Endothelial cell of umbilical vein (primary cell): Measurements from ENCODE around the gene SYNPO. TPM values are rescaled to one million over a fixed set of nuclear protein-coding genes. Genes with fewer than 3 reads are reported as not detected.

Source experiments
- BruUV-seq: library from RNA; stranded (reverse); fragments of 400-500 nt; replicated peaks from 2 replicates; lab custom pipeline; 2021; lab: Mats Ljungman, UMichigan
- CTCF ChIA-PET: fragments of 300-600, 350-600 bp; sonication (Branson Sonifier 250); formaldehyde crosslinking; loops from one replicate; lab custom pipeline; 2021; ENCODE audit warnings: antibody characterized with exemption, inconsistent platforms; lab: Charles Lee
- POLR2A ChIA-PET: fragments of 300-600, 350-600 bp; sonication (Branson Sonifier 250); formaldehyde crosslinking; loops from one replicate; lab custom pipeline; 2021; ENCODE audit warnings: antibody characterized with exemption, inconsistent platforms; lab: Charles Lee
- DNase-seq: peaks from one replicate; pipeline ENCODE4 v3.0.0-alpha.2; 2011; ENCODE audit warnings: low read depth, low spot score
- FAIRE-seq: peaks from 2 replicates; lab custom pipeline; 2011; peaks lifted over from hg19 to GRCh38; lab: Jason Lieb, UNC
- H2AFZ ChIP-seq: 2 replicates; pipeline ENCODE4 v1.6.0; 2012; ENCODE audit warnings: low read depth, low read length, control low read depth, inconsistent platforms
- H3K27ac ChIP-seq: 2 replicates; pipeline ENCODE4 v1.5.1; 2011; ENCODE audit warnings: low read depth, mild to moderate bottlenecking, control low read depth, low read length, moderate library complexity; ENCODE audit not compliant: insufficient read depth
- H3K27me3 ChIP-seq, 2 experiments: 2 replicates each; pipeline versions ENCODE4 v1.6.0 to v1.6.1; 2011; ENCODE audit warnings: low read length in 2 of 2, mixed read lengths in 1 of 2; ENCODE audit not compliant: control insufficient read depth in 2 of 2, insufficient read depth in 2 of 2
- H3K36me3 ChIP-seq, 2 experiments: 2 replicates in 1 of 2; 3 replicates in 1 of 2; pipeline ENCODE4 v1.5.1; 2011; ENCODE audit warnings: low read length in 2 of 2, mild to moderate bottlenecking in 1 of 2, moderate library complexity in 1 of 2; ENCODE audit not compliant: control insufficient read depth in 2 of 2, insufficient read depth in 2 of 2; ENCODE audit errors: extremely low read depth in 1 of 2
- H3K4me1 ChIP-seq: 3 replicates; pipeline ENCODE4 v1.5.1; 2011; ENCODE audit warnings: mild to moderate bottlenecking, low read length; ENCODE audit not compliant: control insufficient read depth, insufficient read depth; ENCODE audit errors: extremely low read depth
- H3K4me2 ChIP-seq: 2 replicates; pipeline ENCODE4 v1.6.1; 2011; ENCODE audit warnings: low read length, control low read depth, mixed read lengths; ENCODE audit not compliant: insufficient read depth
- H3K4me3 ChIP-seq, 3 experiments: fragments of 200-600 bp in 1 of 3; sonication (generic), shearing (Covaris generic) in 1 of 3; replicated peaks in 1 of 3; 2 replicates each; pipeline ENCODE4 v1.5.1; 2011 to 2016; ENCODE audit warnings: control low read depth in 3 of 3, low read length in 3 of 3, mild to moderate bottlenecking in 2 of 3, inconsistent platforms in 1 of 3, low read depth in 1 of 3, moderate library complexity in 1 of 3; ENCODE audit not compliant: insufficient read depth in 1 of 3
- H3K79me2 ChIP-seq: 2 replicates; pipeline ENCODE4 v1.6.0; 2012; ENCODE audit warnings: low read length, inconsistent platforms; ENCODE audit not compliant: control insufficient read depth, insufficient read depth
- H3K9ac ChIP-seq: replicated peaks from 2 replicates; pipeline ENCODE3; 2011; ENCODE audit warnings: low read length, control low read depth; ENCODE audit not compliant: insufficient read depth; ENCODE audit errors: extremely low read depth
- H3K9me1 ChIP-seq: replicated peaks from 3 replicates; pipeline ENCODE4 v1.6.0; 2011; ENCODE audit warnings: mild to moderate bottlenecking, low read length; ENCODE audit not compliant: control insufficient read depth, insufficient read depth; ENCODE audit errors: extremely low read depth
- H3K9me3 ChIP-seq: replicated peaks from 2 replicates; pipeline ENCODE4 v1.5.1; 2012; ENCODE audit warnings: low read length, inconsistent platforms; ENCODE audit not compliant: control insufficient read depth, insufficient read depth
- H4K20me1 ChIP-seq: replicated peaks from 2 replicates; pipeline ENCODE3; 2011; ENCODE audit warnings: mild to moderate bottlenecking, low read length; ENCODE audit not compliant: control insufficient read depth, insufficient read depth; ENCODE audit errors: extremely low read depth
- EZH2 ChIP-seq: IDR thresholded peaks from 2 replicates; pipeline ENCODE4 v1.6.1; 2012; ENCODE audit warnings: borderline replicate concordance, low read depth, mild to moderate bottlenecking, moderate library complexity, low read length, inconsistent platforms; ENCODE audit not compliant: severe bottlenecking
- GATA2 ChIP-seq: IDR thresholded peaks from 2 replicates; pipeline ENCODE4 v1.7.0; 2011; ENCODE audit warnings: low read depth, mild to moderate bottlenecking, moderate library complexity, mixed read lengths, low read length; ENCODE audit not compliant: insufficient read length, insufficient read depth
- JUN ChIP-seq: IDR thresholded peaks from 2 replicates; pipeline ENCODE4 v1.6.1; 2011; ENCODE audit warnings: borderline replicate concordance, low read depth; ENCODE audit not compliant: insufficient read length, insufficient read depth
- MYC ChIP-seq: IDR thresholded peaks from one replicate; pipeline ENCODE4 v1.6.1; 2011; ENCODE audit warnings: mild to moderate bottlenecking, low read depth, low read length
- POLR2A ChIP-seq: IDR thresholded peaks from 2 replicates; pipeline ENCODE4 v1.6.1; 2012; ENCODE audit warnings: low read depth, mild to moderate bottlenecking, control low read depth, low read length
- POLR2AphosphoS5 ChIP-seq: IDR thresholded peaks from 2 replicates; pipeline ENCODE4 v1.6.1; 2012; ENCODE audit warnings: low read depth, mild to moderate bottlenecking, control low read depth, low read length, moderate library complexity; ENCODE audit not compliant: insufficient read depth
- dilution Hi-C: fragments of 300-500 bp; cut with MboI; formaldehyde crosslinking; loops from one replicate; pipeline ENCODE4 v1.15.0; 2019; ENCODE audit warnings: low sequenced_read_pairs; ENCODE audit not compliant: extremely low pct_ligation_motif_present
- intact Hi-C: fragments of 100-400 bp; cut with micrococcal nuclease; formaldehyde crosslinking; loops from one replicate; pipeline ENCODE4 v1.10.0; 2022
- polyA plus RNA-seq, 4 experiments: library from polyadenylated mRNA; depleted of rRNA in 3 of 4; stranded (reverse) in 3 of 4; unstranded in 1 of 4; fragments of >200 nt; gene quantifications; 2 replicates each; pipeline versions ENCODE4 v1.2.1 to v1.2.3, GENCODE V29; 2011 to 2012; ENCODE audit warnings: missing spikeins in 1 of 4
- total RNA-seq: library from RNA; stranded (reverse); gene quantifications from 2 replicates; pipeline ENCODE4 v1.2.3, GENCODE V29; 2021
- TF ChIP-seq, protein P1 (sequence below), 2 donors: IDR thresholded peaks; 1 replicate in 1 of 2; 2 replicates in 1 of 2; pipeline ENCODE4 v1.5.1; 2011; ENCODE audit warnings: low read length in 2 of 2, mild to moderate bottlenecking in 2 of 2, moderate library complexity in 2 of 2, control low read depth in 1 of 2, inconsistent platforms in 1 of 2, low read depth in 1 of 2; ENCODE audit not compliant: insufficient read depth in 1 of 2; ENCODE audit errors: extremely low read depth in 1 of 2
- TF ChIP-seq, protein P2 (sequence below): IDR thresholded peaks from 2 replicates; pipeline ENCODE4 v1.6.1; 2011; ENCODE audit not compliant: insufficient read depth, insufficient read length

SYNPO gene
- total and polyA plus RNA-seq, 2 donors (not counting 3 experiments of a cell fraction or from before 2014, with no cell fraction given): 68.4 to 121 TPM

DNA sequence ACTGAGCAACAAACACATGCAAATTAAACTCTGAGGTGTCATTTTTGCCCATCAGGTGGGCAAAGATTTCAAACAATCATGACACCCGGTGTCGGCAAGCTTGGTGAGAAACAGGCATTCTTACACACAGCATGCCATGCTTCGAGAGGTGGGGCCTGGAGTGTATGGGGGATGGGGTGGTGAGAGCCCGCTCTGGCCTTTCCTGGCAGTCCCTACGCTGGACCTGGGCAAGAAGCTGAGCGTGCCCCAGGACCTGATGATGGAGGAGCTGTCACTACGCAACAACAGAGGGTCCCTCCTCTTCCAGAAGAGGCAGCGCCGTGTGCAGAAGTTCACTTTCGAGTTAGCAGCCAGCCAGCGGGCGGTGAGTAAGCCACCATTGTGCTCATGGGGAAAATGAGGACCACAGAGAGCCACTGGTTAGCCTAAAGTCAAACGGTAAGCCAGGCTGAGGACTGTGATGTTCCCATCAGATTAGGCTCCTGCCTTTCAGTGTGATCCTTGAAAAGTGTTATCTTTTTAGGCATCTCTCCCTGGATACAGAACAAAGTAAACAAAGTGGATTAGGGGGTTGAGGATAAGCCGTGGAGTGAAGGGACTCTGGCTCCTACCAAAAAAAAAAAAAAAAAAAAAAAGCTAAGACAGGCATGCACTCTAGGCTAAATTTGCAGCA, 30.0 kb downstream of the SYNPO start:
- CTCF ChIA-PET: no interaction called here

More for the DNA sequence above, 30.0 kb downstream of the SYNPO start:
- peaks cover 12% of the 10 kb centered on the region in 2 experiments for H3K27me3 ChIP-seq
- TF ChIP-seq, protein P1, sequence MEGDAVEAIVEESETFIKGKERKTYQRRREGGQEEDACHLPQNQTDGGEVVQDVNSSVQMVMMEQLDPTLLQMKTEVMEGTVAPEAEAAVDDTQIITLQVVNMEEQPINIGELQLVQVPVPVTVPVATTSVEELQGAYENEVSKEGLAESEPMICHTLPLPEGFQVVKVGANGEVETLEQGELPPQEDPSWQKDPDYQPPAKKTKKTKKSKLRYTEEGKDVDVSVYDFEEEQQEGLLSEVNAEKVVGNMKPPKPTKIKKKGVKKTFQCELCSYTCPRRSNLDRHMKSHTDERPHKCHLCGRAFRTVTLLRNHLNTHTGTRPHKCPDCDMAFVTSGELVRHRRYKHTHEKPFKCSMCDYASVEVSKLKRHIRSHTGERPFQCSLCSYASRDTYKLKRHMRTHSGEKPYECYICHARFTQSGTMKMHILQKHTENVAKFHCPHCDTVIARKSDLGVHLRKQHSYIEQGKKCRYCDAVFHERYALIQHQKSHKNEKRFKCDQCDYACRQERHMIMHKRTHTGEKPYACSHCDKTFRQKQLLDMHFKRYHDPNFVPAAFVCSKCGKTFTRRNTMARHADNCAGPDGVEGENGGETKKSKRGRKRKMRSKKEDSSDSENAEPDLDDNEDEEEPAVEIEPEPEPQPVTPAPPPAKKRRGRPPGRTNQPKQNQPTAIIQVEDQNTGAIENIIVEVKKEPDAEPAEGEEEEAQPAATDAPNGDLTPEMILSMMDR (IDR thresholded peaks at IDR 0.05; ENCODE audit: extremely low read depth in 1 of 2, insufficient read depth in 1 of 2, low read depth in 1 of 2, low read length in 2 of 2): no peak
- TF ChIP-seq EZH2 (no peak), GATA2 (no peak), JUN (no peak), POLR2AphosphoS5 (no peak), POLR2A (no peak), MYC (no peak)
- TF ChIP-seq, protein P2, sequence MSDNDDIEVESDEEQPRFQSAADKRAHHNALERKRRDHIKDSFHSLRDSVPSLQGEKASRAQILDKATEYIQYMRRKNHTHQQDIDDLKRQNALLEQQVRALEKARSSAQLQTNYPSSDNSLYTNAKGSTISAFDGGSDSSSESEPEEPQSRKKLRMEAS: no peak
- intact Hi-C loops: no loop called here
- no peak overlapping the region for H3K9ac ChIP-seq
- H4K20me1 ChIP-seq: no peaks in the 10 kb centered on the region
- H3K4me2 ChIP-seq: no peak overlapping the region
- peaks cover 13% of the 10 kb centered on the region for H3K4me1 ChIP-seq
- H3K4me3 ChIP-seq: no peak overlapping the region
- DNase-seq: no peak
- no peak overlapping the region for H3K27ac ChIP-seq
- no peak for FAIRE-seq
- dilution Hi-C loops: no loop called here
- no peaks in the 10 kb centered on the region for H3K9me3 ChIP-seq
- POLR2A ChIA-PET: interaction anchor here (0.5 kb wide), 1 partner anchor 8 kb away, joined by 3 read pairs; no protein-coding TSS in a partner anchor
- no peak overlapping the region for H2AFZ ChIP-seq
- no peaks in the 10 kb centered on the region for H3K9me1 ChIP-seq
- BruUV-seq: no TSS peak
- H3K79me2 ChIP-seq: no peaks in the 10 kb centered on the region
- no peaks in the 10 kb centered on the region for H3K36me3 ChIP-seq
